H1 (cell line): Measurements from ENCODE around the gene SLC47A2. TPM values are rescaled to one million over a fixed set of nuclear protein-coding genes. Genes with fewer than 3 reads are reported as not detected.

Source experiments
- CTCF ChIA-PET: fragments of 300-600 bp; sonication (Branson Sonifier 250); formaldehyde crosslinking; loops from one replicate; lab custom pipeline; 2021; ENCODE audit not compliant: partially characterized antibody; lab: Charles Lee
- POLR2A ChIA-PET: fragments of 300-600 bp; sonication (Branson Sonifier 250); formaldehyde crosslinking; loops from one replicate; lab custom pipeline; 2021; ENCODE audit warnings: inconsistent platforms; ENCODE audit not compliant: partially characterized antibody; lab: Charles Lee
- DNase-seq, 2 experiments: peaks; one replicate each; pipeline versions ENCODE4 v3.0.0 to v3.0.0-alpha.2; 2010 to 2022; ENCODE audit warnings: low spot score in 2 of 2, low read depth in 1 of 2, mixed read lengths in 1 of 2
- FAIRE-seq: peaks from 2 replicates; lab custom pipeline; 2011; peaks lifted over from hg19 to GRCh38; lab: Jason Lieb, UNC
- H2AFZ ChIP-seq: 2 replicates; pipeline ENCODE4 v1.8.1; 2012; ENCODE audit warnings: low read length, inconsistent platforms
- H2AK5ac ChIP-seq: 2 replicates; pipeline ENCODE4 v1.6.1; 2013; ENCODE audit warnings: low read depth, low read length
- H2BK120ac ChIP-seq: replicated peaks from 2 replicates; pipeline ENCODE3; 2013; ENCODE audit warnings: low read depth, low read length, inconsistent platforms
- H2BK12ac ChIP-seq: 2 replicates; pipeline ENCODE4 v1.6.1; 2013; ENCODE audit warnings: low read depth, low read length
- H2BK15ac ChIP-seq: 2 replicates; pipeline ENCODE4 v1.6.1; 2013; ENCODE audit warnings: low read length
- H2BK20ac ChIP-seq: 2 replicates; pipeline ENCODE4 v1.6.1; 2013; ENCODE audit warnings: low read length
- H2BK5ac ChIP-seq: 2 replicates; pipeline ENCODE4 v1.6.1; 2013; ENCODE audit warnings: low read depth, low read length
- H3K14ac ChIP-seq: 2 replicates; pipeline ENCODE4 v1.6.1; 2013; ENCODE audit warnings: inconsistent platforms; ENCODE audit not compliant: insufficient read length
- H3K18ac ChIP-seq: 2 replicates; pipeline ENCODE4 v1.6.1; 2013; ENCODE audit warnings: low read length; ENCODE audit errors: extremely low read depth
- H3K23ac ChIP-seq: 2 replicates; pipeline ENCODE4 v1.6.1; 2013; ENCODE audit warnings: inconsistent platforms; ENCODE audit not compliant: insufficient read length
- H3K23me2 ChIP-seq: 2 replicates; pipeline ENCODE4 v1.6.1; 2013; ENCODE audit warnings: low read depth, low read length
- H3K27ac ChIP-seq: 2 replicates; pipeline ENCODE4 v1.6.1; 2011; ENCODE audit warnings: low read depth, low read length, inconsistent platforms
- H3K27me3 ChIP-seq, 4 experiments: replicated peaks in 1 of 4; 1 replicate in 1 of 4; 2 replicates in 3 of 4; pipeline versions ENCODE4 v1.6.1 to v1.8.1; 2011 to 2013; ENCODE audit warnings: low read length in 3 of 4, mild to moderate bottlenecking in 3 of 4, inconsistent platforms in 2 of 4, mixed read lengths in 2 of 4, moderate library complexity in 1 of 4; ENCODE audit not compliant: control insufficient read depth in 3 of 4, insufficient read depth in 3 of 4; ENCODE audit errors: extremely low read depth in 1 of 4
- H3K36me3 ChIP-seq, 4 experiments: 2 replicates each; pipeline versions ENCODE4 v1.6.1 to v1.8.1; 2011 to 2013; ENCODE audit warnings: mild to moderate bottlenecking in 4 of 4, low read length in 3 of 4, moderate library complexity in 2 of 4, control low read depth in 1 of 4, inconsistent platforms in 1 of 4; ENCODE audit not compliant: insufficient read depth in 4 of 4, control insufficient read depth in 2 of 4
- H3K4ac ChIP-seq: replicated peaks from 2 replicates; pipeline ENCODE3; 2013; ENCODE audit warnings: low read length, low read depth, mixed read lengths, inconsistent platforms; ENCODE audit not compliant: insufficient read length
- H3K4me1 ChIP-seq, 4 experiments: replicated peaks in 1 of 4; 1 replicate in 1 of 4; 2 replicates in 3 of 4; pipeline versions ENCODE4 v1.6.1 to v1.8.1; 2011 to 2013; ENCODE audit warnings: low read length in 3 of 4, inconsistent platforms in 2 of 4, mixed read lengths in 1 of 4; ENCODE audit not compliant: insufficient read depth in 4 of 4, control insufficient read depth in 3 of 4
- H3K4me2 ChIP-seq, 2 experiments: 2 replicates each; pipeline versions ENCODE4 v1.6.1 to v1.8.1; 2011 to 2013; ENCODE audit warnings: low read depth in 2 of 2, low read length in 2 of 2, control low read depth in 1 of 2, inconsistent platforms in 1 of 2, mild to moderate bottlenecking in 1 of 2; ENCODE audit not compliant: insufficient read depth in 1 of 2
- H3K4me3 ChIP-seq, 4 experiments: fragments of 200-600, 300-600 bp in 1 of 4; sonication (generic), shearing (Covaris generic), sonication (Bioruptor Twin) in 1 of 4; 2 replicates each; pipeline versions ENCODE4 v1.5.1 to v1.8.1; 2011 to 2016; ENCODE audit warnings: low read length in 4 of 4, low read depth in 3 of 4, control low read depth in 2 of 4, inconsistent platforms in 2 of 4, mild to moderate bottlenecking in 2 of 4, mixed read lengths in 1 of 4, moderate library complexity in 1 of 4; ENCODE audit not compliant: insufficient read depth in 2 of 4; ENCODE audit errors: extremely low read depth in 1 of 4
- H3K56ac ChIP-seq: replicated peaks from 2 replicates; pipeline ENCODE3; 2013; ENCODE audit warnings: low read depth, mild to moderate bottlenecking, mixed read lengths, low read length, inconsistent platforms; ENCODE audit not compliant: insufficient read length
- H3K79me1 ChIP-seq: 2 replicates; pipeline ENCODE4 v1.6.1; 2013; ENCODE audit warnings: low read depth, low read length, control low read depth
- H3K79me2 ChIP-seq, 2 experiments: 2 replicates each; pipeline versions ENCODE4 v1.6.1 to v1.8.1; 2012 to 2013; ENCODE audit warnings: low read length in 2 of 2, mild to moderate bottlenecking in 2 of 2, inconsistent platforms in 1 of 2; ENCODE audit not compliant: insufficient read depth in 2 of 2, control insufficient read depth in 1 of 2
- H3K9ac ChIP-seq, 4 experiments: replicated peaks in 1 of 4; 1 replicate in 1 of 4; 2 replicates in 3 of 4; pipeline versions ENCODE4 v1.6.1 to v1.8.1; 2011 to 2013; ENCODE audit warnings: low read depth in 3 of 4, low read length in 3 of 4, control low read depth in 2 of 4, mild to moderate bottlenecking in 2 of 4, moderate library complexity in 2 of 4, inconsistent platforms in 1 of 4; ENCODE audit errors: extremely low read depth in 1 of 4
- H3K9me3 ChIP-seq, 2 experiments: 2 replicates each; pipeline versions ENCODE4 v1.6.1 to v1.8.1; 2012 to 2013; ENCODE audit warnings: mild to moderate bottlenecking in 2 of 2, moderate library complexity in 2 of 2, control low read depth in 1 of 2, inconsistent platforms in 1 of 2, low read depth in 1 of 2, low read length in 1 of 2, mixed read lengths in 1 of 2; ENCODE audit not compliant: insufficient read depth in 2 of 2
- H4K20me1 ChIP-seq, 2 experiments: replicated peaks in 1 of 2; 2 replicates each; pipeline versions ENCODE3 to v1.8.1; 2011 to 2013; ENCODE audit warnings: inconsistent platforms in 2 of 2, low read length in 2 of 2, mild to moderate bottlenecking in 1 of 2; ENCODE audit not compliant: insufficient read depth in 2 of 2, control insufficient read depth in 1 of 2
- H4K5ac ChIP-seq: 2 replicates; pipeline ENCODE4 v1.6.1; 2013; ENCODE audit warnings: low read length, low read depth, mixed read lengths, inconsistent platforms; ENCODE audit not compliant: insufficient read length
- H4K8ac ChIP-seq: 2 replicates; pipeline ENCODE4 v1.8.0; 2013; ENCODE audit warnings: mild to moderate bottlenecking, moderate library complexity, low read length, inconsistent platforms; ENCODE audit not compliant: insufficient read depth; ENCODE audit errors: extremely low read depth
- H4K91ac ChIP-seq: replicated peaks from 2 replicates; pipeline ENCODE3; 2013; ENCODE audit warnings: low read length, mixed read lengths, inconsistent platforms; ENCODE audit not compliant: insufficient read length
- GABPA ChIP-seq: IDR thresholded peaks from 2 replicates; pipeline ENCODE4 v1.6.1; 2011; ENCODE audit warnings: mild to moderate bottlenecking, low read length, moderate library complexity, borderline replicate concordance; ENCODE audit not compliant: insufficient read depth
- WGBS, 2 experiments: shearing (Covaris generic) in 1 of 2; methylation state at CpG; one replicate each; pipeline versions ENCODE4 v1.1.6 to v1.1.7; 2013 to 2015; ENCODE audit warnings: low lambda C conversion rate in 2 of 2, mixed read lengths in 2 of 2, inconsistent platforms in 1 of 2, low coverage in 1 of 2, missing lambda C conversion rate in 1 of 2; ENCODE audit not compliant: insufficient replicate concordance in 2 of 2, insufficient coverage in 1 of 2, insufficient read length in 1 of 2; ENCODE audit errors: extremely low coverage in 1 of 2, missing lambda C conversion rate in 1 of 2; 5-methylcytosine and 5-hydroxymethylcytosine counted together
- polyA plus RNA-seq, 7 experiments: library from polyadenylated mRNA; depleted of rRNA in 3 of 7; stranded (reverse) in 5 of 7; unstranded in 2 of 7; fragments of >200 nt in 5 of 7; fragments of 200-250 nt in 2 of 7; gene quantifications; 1 replicate in 5 of 7; 2 replicates in 1 of 7; 4 replicates in 1 of 7; pipeline versions ENCODE4 v1.2.1 to v1.2.3, GENCODE V29; 2011 to 2013; ENCODE audit warnings: missing spikeins in 2 of 7, mixed read lengths in 2 of 7
- total RNA-seq: library from RNA; stranded (reverse); fragmentation: NEBNext Ultra II Directional; extraction: Animal tissue kit (Norgen Biotek cat#: 25700); gene quantifications from 2 replicates; pipeline ENCODE4 v1.2.1, GENCODE V29; 2021

SLC47A2 gene
- total and polyA plus RNA-seq, 2 of the 8 experiments (the other 6 are each of a cell fraction or from before 2014, with no cell fraction given) = not detected

- Histone ChIP-seq H3K23ac (no peak overlapping the region), H3K27ac (no peak overlapping the region), H2BK20ac (no peak overlapping the region), H3K27me3 (no peaks in the 10 kb centered on the region), H2AFZ (no peak overlapping the region), H4K5ac (no peak overlapping the region), H3K79me2 (no peaks in the 10 kb centered on the region), H3K4me2 (no peak overlapping the region), H4K20me1 (no peaks in the 10 kb centered on the region), H3K18ac (no peak overlapping the region), H2AK5ac (no peak overlapping the region), H3K14ac (no peak overlapping the region), H4K91ac (no peak overlapping the region), H3K4ac (no peak overlapping the region), H3K79me1 (no peaks in the 10 kb centered on the region), H2BK12ac (no peak overlapping the region), H4K8ac (no peak overlapping the region; the same call in 1 of the 2 replicates), H3K36me3 (no peaks in the 10 kb centered on the region), H2BK5ac (no peak overlapping the region), H3K4me1 (no peaks in the 10 kb centered on the region; a peak in 1 of 7 replicates), H3K4me3 (no peak overlapping the region), H3K56ac (no peak overlapping the region), H2BK120ac (no peak overlapping the region), H2BK15ac (no peak overlapping the region), H3K9ac (no peak overlapping the region), H3K9me3 (no peaks in the 10 kb centered on the region), H3K23me2 (no peaks in the 10 kb centered on the region)
- TF ChIP-seq GABPA = no peak
- POLR2A ChIA-PET = no interaction called here
- FAIRE-seq (no peak), DNase-seq (no peak)
- CTCF ChIA-PET = no interaction called here
- WGBS, 2 experiments = 90% methylated on average over 49 of the region's 55 CpGs; no CpG with 5 or more reads in 1 of the 2 experiments
Measured at GRCh38 chr17:19724501-19725420, 8.4 kb upstream of the SLC47A2 start.
